GM12801 (cell line): ENCODE results near the gene TTC7B.

ENCODE experiments used
- CTCF ChIP-seq: IDR thresholded peaks from one replicate; pipeline ENCODE4 v1.5.1; 2011; ENCODE audit warnings: control low read depth; ENCODE audit not compliant: insufficient read length; ENCODE audit errors: extremely low read depth

The TTC7B gene

GRCh38 chr14:90520326-90520725 is 295.9 kb downstream of the TTC7B start:
- TF ChIP-seq CTCF, result no peak

GRCh38 chr14:90519262-90519920 is 296.8 kb downstream of the TTC7B start:
- TF ChIP-seq CTCF, result no peak

- TF ChIP-seq CTCF, result no peak
Observed at GRCh38 chr14:90518941-90519256, 297.3 kb downstream of the TTC7B start.

GRCh38 chr14:90518069-90518940 is 297.9 kb downstream of the TTC7B start:
- TF ChIP-seq CTCF, result no peak

GRCh38 chr14:90517076-90517841 is 299.0 kb downstream of the TTC7B start:
- TF ChIP-seq CTCF, result no peak

- no peak for TF ChIP-seq CTCF
Observed at GRCh38 chr14:90514566-90514965, 301.7 kb downstream of the TTC7B start.

GRCh38 chr14:90514015-90514398 is 302.2 kb downstream of the TTC7B start:
- TF ChIP-seq CTCF, result no peak
